GM21619 (cell line): ENCODE measurements around the gene APBA2.

ENCODE experiments used
- ATAC-seq: cut with Tn5 transposase; IDR thresholded peaks from one replicate; pipeline ENCODE4 v1.9.1; 2021; ENCODE audit not compliant: unreplicated experiment

Gene APBA2

GRCh38 chr15:28981351-28981720 lies 95.6 kb downstream of the APBA2 start:
- ATAC-seq: no peak

GRCh38 chr15:28981921-28982320 lies 96.1 kb downstream of the APBA2 start:
- no peak for ATAC-seq

GRCh38 chr15:28982886-28983285 lies 97.1 kb downstream of the APBA2 start:
- ATAC-seq: no peak

- no peak for ATAC-seq
Observed at GRCh38 chr15:28983432-28984311, 97.9 kb downstream of the APBA2 start.

GRCh38 chr15:28984421-28985315 lies 98.9 kb downstream of the APBA2 start:
- no peak for ATAC-seq

- no peak for ATAC-seq
Observed at GRCh38 chr15:28985316-28985645, 99.5 kb downstream of the APBA2 start.

- ATAC-seq: no peak
Observed at GRCh38 chr15:28985691-28986090, 99.9 kb downstream of the APBA2 start.

GRCh38 chr15:28986108-28986507 lies 100.3 kb downstream of the APBA2 start:
- no peak for ATAC-seq

GRCh38 chr15:28986726-28987125 lies 101.0 kb downstream of the APBA2 start:
- ATAC-seq: no peak

- ATAC-seq: no peak
Observed at GRCh38 chr15:28987337-28987736, 101.6 kb downstream of the APBA2 start.

- ATAC-seq: no peak
Observed at GRCh38 chr15:28989239-28989830, 103.6 kb downstream of the APBA2 start.

- no peak for ATAC-seq
Observed at GRCh38 chr15:28989896-28990295, 104.1 kb downstream of the APBA2 start.

GRCh38 chr15:28990390-28990789 lies 104.6 kb downstream of the APBA2 start:
- ATAC-seq: no peak

GRCh38 chr15:28991236-28992171 lies 105.7 kb downstream of the APBA2 start:
- ATAC-seq: no peak

- ATAC-seq: no peak
Observed at GRCh38 chr15:28992336-28992864, 106.6 kb downstream of the APBA2 start.

- no peak for ATAC-seq
Observed at GRCh38 chr15:28993051-28993719, 107.4 kb downstream of the APBA2 start.

GRCh38 chr15:28993720-28994053 lies 107.9 kb downstream of the APBA2 start:
- no peak for ATAC-seq

GRCh38 chr15:28994142-28994830 lies 108.5 kb downstream of the APBA2 start:
- ATAC-seq: no peak

GRCh38 chr15:28994831-28995596 lies 109.2 kb downstream of the APBA2 start:
- no peak for ATAC-seq
